IMR-90 (cell line): Measurements from ENCODE around the gene FOXO3. TPM values are rescaled to one million over a fixed set of nuclear protein-coding genes. Genes with fewer than 3 reads are reported as not detected.

Source experiments
- ATAC-seq: fragments of 200-7000 bp; cut with Tn5 transposase; 2 replicates; pipeline ENCODE4 v1.9.1; 2020; ENCODE audit warnings: low read depth, mild to moderate bottlenecking, moderate library complexity
- BruUV-seq: library from RNA; stranded (reverse); fragments of 400-500 nt; replicated peaks from 2 replicates; lab custom pipeline; 2021; lab: Mats Ljungman, UMichigan
- CTCF ChIA-PET: fragments of 300-600 bp; formaldehyde crosslinking; extraction: SDS; loops from one replicate; lab custom pipeline; 2021; ENCODE audit warnings: antibody characterized with exemption; lab: Yijun Ruan, JAX
- POLR2A ChIA-PET: fragments of 300-600 bp; sonication (Branson Sonifier 250); formaldehyde crosslinking; loops from one replicate; lab custom pipeline; 2022; ENCODE audit warnings: antibody characterized with exemption; ENCODE audit not compliant: unreplicated experiment; lab: Charles Lee
- DNase-seq: peaks from one replicate; pipeline ENCODE4 v3.0.0; 2013
- H2AFZ ChIP-seq: replicated peaks from 2 replicates; pipeline ENCODE3; 2013; ENCODE audit warnings: low read length, mild to moderate bottlenecking; ENCODE audit not compliant: poor library complexity
- H2AK5ac ChIP-seq: 2 replicates; pipeline ENCODE4 v1.6.1; 2013; ENCODE audit warnings: low read depth, low read length, inconsistent platforms
- H2AK9ac ChIP-seq: replicated peaks from 2 replicates; pipeline ENCODE3; 2013; ENCODE audit warnings: mild to moderate bottlenecking, low read depth, low read length, moderate library complexity; ENCODE audit not compliant: poor library complexity
- H2BK120ac ChIP-seq: 2 replicates; pipeline ENCODE4 v1.6.1; 2013; ENCODE audit warnings: low read depth, low read length, inconsistent platforms
- H2BK15ac ChIP-seq: 3 replicates; pipeline ENCODE4 v1.6.1; 2013; ENCODE audit warnings: low read depth, low read length, inconsistent platforms
- H2BK20ac ChIP-seq: 2 replicates; pipeline ENCODE4 v1.6.1; 2013; ENCODE audit warnings: low read depth, mild to moderate bottlenecking, inconsistent platforms, low read length, moderate library complexity
- H2BK5ac ChIP-seq: 2 replicates; pipeline ENCODE4 v1.6.1; 2013; ENCODE audit warnings: mild to moderate bottlenecking, low read depth, low read length, inconsistent platforms; ENCODE audit not compliant: poor library complexity, severe bottlenecking
- H3K14ac ChIP-seq: replicated peaks from 2 replicates; pipeline ENCODE4 v1.6.1; 2013; ENCODE audit warnings: low read depth, low read length, inconsistent platforms
- H3K18ac ChIP-seq: 2 replicates; pipeline ENCODE4 v1.6.1; 2013; ENCODE audit warnings: low read depth, low read length, control low read depth
- H3K23ac ChIP-seq: 2 replicates; pipeline ENCODE4 v1.6.1; 2013; ENCODE audit warnings: low read depth, low read length, inconsistent platforms
- H3K27ac ChIP-seq: 2 replicates; pipeline ENCODE4 v1.5.1; 2013; ENCODE audit warnings: mild to moderate bottlenecking, control low read depth, low read length; ENCODE audit not compliant: insufficient read depth
- H3K27me3 ChIP-seq: 2 replicates; pipeline ENCODE4 v1.6.1; 2013; ENCODE audit warnings: low read length; ENCODE audit not compliant: control insufficient read depth, insufficient read depth
- H3K36me3 ChIP-seq: 2 replicates; pipeline ENCODE4 v1.6.1; 2013; ENCODE audit warnings: low read length, mixed read lengths; ENCODE audit not compliant: control insufficient read depth, insufficient read depth
- H3K4ac ChIP-seq: 2 replicates; pipeline ENCODE4 v1.6.1; 2013; ENCODE audit warnings: low read depth, low read length, inconsistent platforms
- H3K4me1 ChIP-seq: 2 replicates; pipeline ENCODE4 v1.6.1; 2013; ENCODE audit warnings: low read length, mixed read lengths; ENCODE audit not compliant: control insufficient read depth, insufficient read depth
- H3K4me2 ChIP-seq: 2 replicates; pipeline ENCODE4 v1.6.1; 2013; ENCODE audit warnings: low read depth, mild to moderate bottlenecking, control low read depth, low read length, moderate library complexity
- H3K4me3 ChIP-seq: 2 replicates; pipeline ENCODE4 v1.5.1; 2013; ENCODE audit warnings: low read depth, mild to moderate bottlenecking, control low read depth, low read length, moderate library complexity; ENCODE audit not compliant: insufficient read depth
- H3K56ac ChIP-seq: 2 replicates; pipeline ENCODE4 v1.6.1; 2013; ENCODE audit warnings: low read length, inconsistent platforms; ENCODE audit not compliant: insufficient read depth; ENCODE audit errors: extremely low read depth
- H3K79me1 ChIP-seq, 2 experiments: 2 replicates each; pipeline ENCODE4 v1.6.1; 2013; ENCODE audit warnings: low read length in 2 of 2, inconsistent platforms in 1 of 2, low read depth in 1 of 2
- H3K9ac ChIP-seq: 2 replicates; pipeline ENCODE4 v1.6.1; 2013; ENCODE audit warnings: low read depth, low read length, control low read depth
- H3K9me1 ChIP-seq: 2 replicates; pipeline ENCODE4 v1.6.1; 2013; ENCODE audit warnings: low read length, inconsistent platforms; ENCODE audit not compliant: insufficient read depth
- H3K9me3 ChIP-seq: 2 replicates; pipeline ENCODE4 v1.6.1; 2013; ENCODE audit warnings: low read length; ENCODE audit not compliant: control insufficient read depth, insufficient read depth
- H4K20me1 ChIP-seq: 2 replicates; pipeline ENCODE4 v1.6.1; 2013; ENCODE audit warnings: low read length, inconsistent platforms; ENCODE audit not compliant: insufficient read depth
- H4K5ac ChIP-seq: 2 replicates; pipeline ENCODE4 v1.6.1; 2013; ENCODE audit warnings: mild to moderate bottlenecking, low read depth, low read length, control low read depth
- H4K8ac ChIP-seq, 2 experiments: 2 replicates each; pipeline ENCODE4 v1.6.1; 2013; ENCODE audit warnings: low read depth in 2 of 2, low read length in 2 of 2, control low read depth in 1 of 2, inconsistent platforms in 1 of 2
- H4K91ac ChIP-seq: 2 replicates; pipeline ENCODE4 v1.6.1; 2013; ENCODE audit warnings: low read depth, low read length, inconsistent platforms; ENCODE audit not compliant: insufficient read depth
- BHLHE40 ChIP-seq: fragments of 150-350 bp; IDR thresholded peaks from 2 replicates; pipeline ENCODE4 v1.6.1; 2016; ENCODE audit warnings: mild to moderate bottlenecking, low read depth, low read length
- CEBPB ChIP-seq: IDR thresholded peaks from 2 replicates; pipeline ENCODE4 v1.6.1; 2012; ENCODE audit warnings: low read depth, low read length, improper control_type of control experiment
- CTCF ChIP-seq: conservative IDR thresholded peaks from 2 replicates; pipeline ENCODE4 v1.5.1; 2012; ENCODE audit warnings: mild to moderate bottlenecking, low read depth, low read length, improper control_type of control experiment
- FOS ChIP-seq: fragments of 150-350 bp; IDR thresholded peaks from 2 replicates; pipeline ENCODE4 v1.6.1; 2016; ENCODE audit warnings: low read depth, low read length
- MAFK ChIP-seq: IDR thresholded peaks from 2 replicates; pipeline ENCODE4 v1.6.1; 2012; ENCODE audit warnings: low read depth, low read length, improper control_type of control experiment
- MAZ ChIP-seq: IDR thresholded peaks from 2 replicates; pipeline ENCODE4 v1.6.1; 2012; ENCODE audit warnings: low read depth, mild to moderate bottlenecking, low read length, improper control_type of control experiment, moderate library complexity, borderline replicate concordance
- NFE2L2 ChIP-seq: fragments of 150-350 bp; IDR thresholded peaks from 2 replicates; pipeline ENCODE4 v1.6.1; 2016; ENCODE audit warnings: low read depth, mild to moderate bottlenecking, low read length
- POLR2A ChIP-seq: IDR thresholded peaks from 2 replicates; pipeline ENCODE4 v1.6.1; 2012; ENCODE audit warnings: mild to moderate bottlenecking, low read depth, low read length
- RAD21 ChIP-seq: IDR thresholded peaks from 2 replicates; pipeline ENCODE4 v1.6.1; 2012; ENCODE audit warnings: low read length, improper control_type of control experiment
- RCOR1 ChIP-seq: IDR thresholded peaks from 2 replicates; pipeline ENCODE4 v1.6.1; 2012; ENCODE audit warnings: mild to moderate bottlenecking, low read length, improper control_type of control experiment; ENCODE audit not compliant: insufficient replicate concordance
- RFX5 ChIP-seq: IDR thresholded peaks from 2 replicates; pipeline ENCODE4 v1.8.0; 2012; ENCODE audit warnings: low read depth, mild to moderate bottlenecking, low read length, moderate library complexity
- USF2 ChIP-seq: fragments of 150-350 bp; IDR thresholded peaks from 2 replicates; pipeline ENCODE4 v1.6.1; 2017; ENCODE audit warnings: mild to moderate bottlenecking, antibody characterized with exemption, low read length, low read depth
- WGBS, 2 experiments: methylation state at CpG; one replicate each; pipeline versions ENCODE4 v1.1.5 to v1.1.7; 2013; ENCODE audit warnings: missing lambda C conversion rate in 2 of 2; ENCODE audit not compliant: insufficient read length in 1 of 2; ENCODE audit errors: extremely low coverage in 2 of 2; 5-methylcytosine and 5-hydroxymethylcytosine counted together
- dilution Hi-C: fragments of 300-500 bp; cut with HindIII; formaldehyde crosslinking; loops from one replicate; pipeline ENCODE4 v1.14.3; 2018; ENCODE audit warnings: low sequenced_read_pairs; ENCODE audit not compliant: unreplicated experiment
- in situ Hi-C: fragments of 300-500 bp; cut with MboI; formaldehyde crosslinking; loops from 3 replicates; pipeline ENCODE4 v1.14.3; 2019; ENCODE audit warnings: low sequenced_read_pairs, inconsistent platforms, mixed read lengths
- intact Hi-C: fragments of 100-400 bp; cut with micrococcal nuclease; formaldehyde crosslinking; loops from 2 replicates; pipeline ENCODE4 v1.10.0; 2022
- polyA plus RNA-seq, 3 experiments: library from polyadenylated mRNA; depleted of rRNA; stranded (reverse); fragments of >200 nt; gene quantifications; 2 replicates each; pipeline ENCODE4 v1.2.3, GENCODE V29; 2012; ENCODE audit warnings: low replicate concordance in 1 of 3
- total RNA-seq: library from RNA; depleted of rRNA; stranded (reverse); fragments of >200 nt; gene quantifications from 2 replicates; pipeline ENCODE4 v1.2.3, GENCODE V29; 2012

FOXO3 gene
- total and polyA plus RNA-seq, 2 of the 4 experiments (the other 2 are of a cell fraction) = 17.5 to 38.7 TPM

DNA sequence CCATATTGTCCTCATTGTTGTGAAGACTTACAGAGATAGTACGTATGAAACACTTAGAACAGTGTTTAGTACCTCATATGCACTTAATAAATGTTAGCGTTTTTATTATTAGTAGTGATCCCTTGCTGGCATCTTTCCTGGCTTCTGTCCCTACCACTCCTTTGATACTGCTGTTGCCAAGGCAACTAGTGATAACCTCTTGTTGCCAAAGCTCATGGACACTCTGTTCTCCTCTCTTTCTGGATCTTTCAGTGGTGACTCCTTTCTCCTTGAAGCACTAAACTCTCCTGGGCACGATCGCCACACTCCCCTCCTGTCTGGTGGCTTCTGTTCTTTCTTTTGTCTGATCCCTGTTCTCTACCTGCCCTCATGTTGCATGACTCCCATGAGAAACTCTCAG is 83.5 kb downstream of the FOXO3 start:
- no peaks in the 10 kb centered on the region for H3K9me3 ChIP-seq
- POLR2A ChIA-PET = no interaction called here
- no peak overlapping the region for H4K5ac ChIP-seq
- H3K18ac ChIP-seq = no peak overlapping the region
- no peak overlapping the region for H2AK5ac ChIP-seq
- no peak overlapping the region for H4K8ac ChIP-seq
- peaks cover 59% of the 10 kb centered on the region for H4K20me1 ChIP-seq
- no TSS peak for BruUV-seq
- peaks cover 8% of the 10 kb centered on the region for H3K4me1 ChIP-seq
- dilution Hi-C loops (no loop called here), intact Hi-C loops (no loop called here), in situ Hi-C loops (no loop called here)
- ATAC-seq = no peak
- H2BK15ac ChIP-seq = no peak overlapping the region
- peaks cover 25% of the 10 kb centered on the region for H3K9me1 ChIP-seq
- H3K27me3 ChIP-seq = no peaks in the 10 kb centered on the region
- no peak for DNase-seq
- H3K4me3 ChIP-seq = no peak overlapping the region
- no peak overlapping the region for H3K4me2 ChIP-seq
- no peak overlapping the region for H2AK9ac ChIP-seq
- no peak for TF ChIP-seq RAD21
- TF ChIP-seq CTCF = no peak
- TF ChIP-seq FOS = no peak
- no peak for TF ChIP-seq POLR2A
- no peak for TF ChIP-seq CEBPB
- no peak for TF ChIP-seq MAZ
- no peak for TF ChIP-seq BHLHE40
- no peak for TF ChIP-seq NFE2L2
- no peak for TF ChIP-seq RFX5
- TF ChIP-seq RCOR1 = no peak
- no peak for TF ChIP-seq USF2
- TF ChIP-seq MAFK = no peak
- no peak overlapping the region for H3K9ac ChIP-seq
- H3K23ac ChIP-seq = no peak overlapping the region
- H3K4ac ChIP-seq = no peak overlapping the region
- 90% methylated on average over 2 of the region's 4 CpGs; no CpG with 5 or more reads in 1 of the 2 experiments for WGBS, 2 experiments
- peaks cover 5% of the 10 kb centered on the region; the same call in 1 of the 2 replicates for H3K36me3 ChIP-seq
- no peak overlapping the region for H4K91ac ChIP-seq
- H3K14ac ChIP-seq = no peak overlapping the region
- H2BK5ac ChIP-seq = no peak overlapping the region
- peaks cover 60 to 87% of the 10 kb centered on the region in 2 experiments for H3K79me1 ChIP-seq
- no peak overlapping the region for H2BK120ac ChIP-seq
- no peak overlapping the region for H2BK20ac ChIP-seq
- no peak overlapping the region for H2AFZ ChIP-seq
- H3K56ac ChIP-seq = no peak overlapping the region
- CTCF ChIA-PET = no interaction called here
- H3K27ac ChIP-seq = no peak overlapping the region
